GM19397 (cell line): Measurements from ENCODE around the gene C14orf132.

Experiments used
- ATAC-seq: cut with Tn5 transposase; IDR thresholded peaks from one replicate; pipeline ENCODE4 v1.9.1; 2021; ENCODE audit warnings: mild to moderate bottlenecking, moderate library complexity; ENCODE audit not compliant: unreplicated experiment

Gene C14orf132

DNA sequence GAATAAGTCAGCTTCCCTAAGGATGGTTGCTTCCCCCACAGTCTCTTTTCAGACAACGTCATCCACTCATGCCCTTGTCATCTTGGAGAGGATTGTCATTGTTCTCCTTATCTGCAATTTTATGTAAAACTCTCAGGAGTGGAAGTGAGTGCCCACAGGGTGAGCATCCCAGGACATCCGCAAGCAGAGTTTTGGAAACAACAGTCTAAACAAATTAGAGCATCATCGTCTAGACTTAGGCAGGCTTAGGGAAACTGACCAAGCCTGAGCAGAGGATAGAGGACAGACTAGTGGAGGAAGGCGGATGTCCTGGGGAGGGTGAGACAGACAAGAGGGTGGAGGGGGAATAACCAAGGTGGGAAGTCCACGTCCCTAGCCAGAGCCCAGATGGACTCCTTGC is 101.8 kb downstream of the C14orf132 start:
- ATAC-seq: no peak
